ENCODE data around the gene TMEM139. TPM values are rescaled to one million over a fixed set of nuclear protein-coding genes. Genes with fewer than 3 reads are reported as not detected.

TMEM139 gene
- total RNA-seq: 1 to 10 TPM; 1.3 to 1.6 TPM

DNA sequence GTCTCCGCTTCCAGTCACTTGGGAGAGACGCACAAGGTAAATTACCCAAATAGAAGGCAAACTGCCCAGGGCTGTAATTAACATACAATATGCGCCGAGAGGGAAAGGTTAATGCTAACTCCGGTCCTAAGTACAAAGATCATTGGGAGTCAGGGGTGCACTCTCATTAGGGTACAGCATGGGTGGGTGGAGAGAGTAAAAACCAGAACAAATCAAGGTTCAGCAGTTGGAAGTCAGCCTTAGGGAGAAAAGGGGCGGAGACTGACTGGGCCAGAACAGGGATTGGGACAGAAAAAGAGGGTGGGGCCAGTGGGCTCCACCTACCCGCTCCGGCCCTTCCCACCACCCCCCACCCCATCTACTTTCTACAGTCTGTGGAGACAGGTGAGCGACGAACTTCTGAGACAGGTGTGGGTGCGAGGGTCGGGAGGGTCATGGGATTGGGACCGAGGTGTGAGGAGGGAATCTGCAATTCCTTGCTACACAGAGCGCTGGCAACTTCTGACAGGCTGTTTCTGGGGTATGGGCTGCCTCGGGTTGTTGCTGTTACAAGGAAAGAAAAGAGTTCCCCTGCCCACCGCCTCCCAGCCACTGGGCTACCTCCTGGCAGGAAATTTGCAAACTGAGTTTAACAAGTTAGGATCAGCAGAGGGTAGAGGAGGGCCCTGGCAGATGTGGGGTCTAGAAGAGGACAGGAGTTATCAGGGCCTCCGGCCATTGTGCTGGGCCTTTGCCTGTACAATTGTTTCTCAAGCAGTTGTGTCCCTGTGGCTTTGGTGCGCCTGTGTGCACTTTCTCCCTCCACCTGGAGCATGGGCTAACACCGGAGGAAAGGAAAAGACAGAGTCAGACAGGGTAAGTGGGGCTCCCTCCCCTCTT, at the start of gene TMEM139:
Gene TMEM139, plus strand, starts transcription at position 368 of the 879 bp plus-strand sequence. CDS start 1,000 bp downstream, outside the sequence.
- DNase-seq (ENCODE audit: low spot score in 2 of 2) (no peak), ATAC-seq (no peak)
- Mint-ChIP-seq H3K27ac (peak within 1 kb of the TSS; percentile 18 to 37), H3K36me3 (peaks cover 23 to 32% of the 10 kb centered on the region in 2 donors), H3K9me3 (peaks cover 5 to 10% of the 10 kb centered on the region in 2 donors)

DNA sequence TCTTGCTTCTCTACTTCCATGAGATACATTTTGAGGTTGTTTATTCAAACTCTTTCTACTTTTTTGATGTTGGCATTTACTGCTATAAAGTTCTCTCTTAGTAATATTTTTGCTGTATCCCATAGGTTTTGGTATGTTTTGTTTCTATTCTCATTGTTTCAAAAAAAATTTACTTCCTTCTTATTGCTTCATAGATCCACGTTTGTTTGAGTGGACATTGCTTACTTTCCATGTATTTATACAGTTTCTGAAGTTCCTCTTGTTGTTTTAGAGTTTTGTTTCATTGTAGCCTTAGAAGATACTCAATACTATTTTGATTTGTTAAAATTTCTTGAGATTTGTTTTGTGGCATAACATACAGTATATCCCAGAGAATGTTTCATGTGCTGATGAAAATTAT, 49.2 kb upstream of the TMEM139 start:
- ATAC-seq (no peak), DNase-seq (ENCODE audit: low spot score in 2 of 2) (no peak)
- Mint-ChIP-seq H3K9me3 (peaks cover 22 to 23% of the 10 kb centered on the region in 2 donors), H3K36me3 (peaks cover 16 to 22% of the 10 kb centered on the region in 2 donors), H3K27ac (no peak overlapping the region)

DNA sequence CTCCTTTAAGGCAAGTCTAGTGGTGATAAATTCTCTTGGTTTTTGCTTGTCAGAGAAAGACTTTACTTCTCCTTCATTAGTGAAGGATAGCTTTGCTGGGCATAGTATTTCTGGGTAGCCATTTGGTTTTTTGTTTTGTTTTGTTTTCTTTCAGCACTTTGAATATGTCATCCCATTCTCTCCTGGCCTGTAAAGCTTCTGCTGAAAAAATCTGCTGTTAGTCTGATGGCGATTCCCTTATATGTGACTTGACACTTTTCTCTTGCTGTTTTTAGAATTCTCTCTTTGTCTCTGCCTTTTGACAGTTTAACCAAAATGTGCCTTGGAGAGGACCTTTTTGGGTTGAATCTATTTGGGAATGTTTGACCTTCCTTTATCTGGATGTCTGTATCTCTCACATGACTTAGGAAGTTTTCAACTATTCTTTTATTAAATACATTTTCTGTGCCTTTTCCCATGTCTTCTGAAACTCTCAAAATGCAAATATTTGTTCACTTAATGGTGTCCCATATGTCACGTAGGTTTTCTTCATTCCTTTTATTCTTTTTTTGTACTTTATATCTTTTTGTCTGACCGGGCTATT, 48.3 kb upstream of the TMEM139 start:
- no peak overlapping the region for H3K27ac Mint-ChIP-seq
- no peak for ATAC-seq

GRCh38 chr7:143237366-143237765, 47.4 kb upstream of the TMEM139 start:
- DNase-seq (ENCODE audit: low spot score in 2 of 2): no peak
- no peak for ATAC-seq
- H3K27ac Mint-ChIP-seq: no peak overlapping the region
- H3K9me3 Mint-ChIP-seq: peaks cover 22 to 23% of the 10 kb centered on the region in 2 donors
- peaks cover 16 to 22% of the 10 kb centered on the region in 2 donors for H3K36me3 Mint-ChIP-seq

More for the DNA sequence above, 48.3 kb upstream of the TMEM139 start:
- DNase-seq (ENCODE audit: low spot score in 2 of 2): no peak
- Mint-ChIP-seq H3K9me3 (peaks cover 22 to 23% of the 10 kb centered on the region in 2 donors), H3K36me3 (peaks cover 16 to 22% of the 10 kb centered on the region in 2 donors)

DNA sequence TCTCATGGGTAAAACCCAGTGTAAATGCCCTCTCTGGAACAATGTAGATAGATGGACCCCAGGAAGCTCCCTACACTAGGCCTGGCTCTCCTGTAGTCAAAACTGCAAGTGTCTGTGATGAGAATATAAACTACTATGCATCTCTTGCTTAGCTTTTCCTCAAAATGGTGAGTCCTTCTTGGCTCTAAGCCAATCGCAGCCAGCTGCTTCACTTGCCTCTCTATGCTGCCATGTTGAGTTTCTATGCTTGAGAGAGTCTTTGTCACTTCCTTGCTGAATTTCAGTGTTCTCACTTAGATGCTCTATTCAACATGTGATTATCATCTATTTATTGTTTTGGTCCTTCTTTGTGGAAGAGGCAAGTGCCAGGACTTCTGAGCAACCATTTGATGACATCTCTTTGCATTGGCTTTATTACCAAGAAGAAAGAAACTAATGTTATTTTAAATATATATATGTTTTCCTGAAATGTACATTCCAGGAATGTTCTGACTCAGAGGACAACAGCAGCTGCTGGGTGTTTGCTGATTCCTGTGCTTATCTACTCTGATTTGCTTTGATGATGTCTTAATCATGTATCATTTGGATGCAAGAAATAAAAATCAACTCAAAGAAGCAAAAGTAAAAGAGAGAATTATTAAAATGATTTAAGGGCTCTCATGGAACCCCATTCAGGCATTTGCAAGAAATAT, 46.3 kb upstream of the TMEM139 start:
- no peak for ATAC-seq
- DNase-seq (ENCODE audit: low spot score in 2 of 2): no peak
- H3K27ac Mint-ChIP-seq: no peak overlapping the region

DNA sequence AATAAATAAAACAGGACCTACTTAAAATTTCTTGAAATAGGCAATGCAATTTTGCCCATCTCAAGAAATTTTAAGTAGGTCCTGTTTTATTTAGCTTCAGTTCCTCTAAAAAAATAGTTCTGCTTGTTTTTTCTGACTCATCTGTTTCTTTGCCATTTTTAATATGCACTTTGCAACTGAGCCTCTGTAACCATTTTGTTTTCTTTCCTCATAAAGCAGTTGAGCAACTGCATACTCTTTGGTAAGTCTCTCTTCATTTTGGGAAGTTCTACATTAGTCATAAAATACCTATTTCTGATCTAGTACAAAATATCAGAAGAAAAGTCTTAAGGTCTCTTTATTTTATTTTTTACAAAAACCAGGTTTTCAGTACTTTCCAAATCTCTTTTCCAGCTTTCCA, 44.9 kb upstream of the TMEM139 start:
- ATAC-seq: no peak
- Mint-ChIP-seq H3K9me3 (peaks cover 22 to 23% of the 10 kb centered on the region in 2 donors), H3K27ac (no peak overlapping the region), H3K36me3 (peaks cover 16 to 22% of the 10 kb centered on the region in 2 donors)
- no peak for DNase-seq (ENCODE audit: low spot score in 2 of 2)

More for the DNA sequence above, 46.3 kb upstream of the TMEM139 start:
- Mint-ChIP-seq H3K9me3 (peaks cover 22 to 23% of the 10 kb centered on the region in 2 donors), H3K36me3 (peaks cover 16 to 22% of the 10 kb centered on the region in 2 donors)

- DNase-seq (ENCODE audit: low spot score in 2 of 2): peak in 1 of 2 donors; percentile 61
- Mint-ChIP-seq H3K36me3 (peaks cover 18 to 19% of the 10 kb centered on the region in 2 donors), H3K27ac (no peak overlapping the region), H3K9me3 (peaks cover 19 to 21% of the 10 kb centered on the region in 2 donors)
- peak; percentile 77 to 82 for ATAC-seq
Measured at GRCh38 chr7:143240291-143241168, 44.2 kb upstream of the TMEM139 start.

DNA sequence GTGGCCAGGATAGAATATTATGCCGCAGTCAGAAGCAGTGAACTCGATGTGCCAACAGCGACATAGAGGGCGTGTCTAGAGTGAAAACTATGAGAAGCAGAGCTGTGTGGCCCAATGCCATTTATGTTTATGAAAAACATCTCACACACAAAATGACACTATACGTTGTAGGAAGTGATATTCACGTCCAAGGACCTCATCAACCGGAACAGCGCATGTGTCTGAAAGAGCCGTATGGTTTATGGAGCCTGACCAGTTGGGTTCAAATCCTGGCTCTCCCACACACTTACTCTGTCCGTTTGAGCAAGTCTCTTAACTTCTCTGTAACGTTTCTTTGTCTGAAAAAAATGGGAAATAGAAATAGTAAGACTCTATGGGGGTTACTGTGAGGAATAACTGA, 42.5 kb upstream of the TMEM139 start:
- no peak for ATAC-seq
- H3K27ac Mint-ChIP-seq: peak overlapping the region in 1 of 2 donors; percentile 62
- H3K9me3 Mint-ChIP-seq: peaks cover 2 to 9% of the 10 kb centered on the region in 2 donors

DNA sequence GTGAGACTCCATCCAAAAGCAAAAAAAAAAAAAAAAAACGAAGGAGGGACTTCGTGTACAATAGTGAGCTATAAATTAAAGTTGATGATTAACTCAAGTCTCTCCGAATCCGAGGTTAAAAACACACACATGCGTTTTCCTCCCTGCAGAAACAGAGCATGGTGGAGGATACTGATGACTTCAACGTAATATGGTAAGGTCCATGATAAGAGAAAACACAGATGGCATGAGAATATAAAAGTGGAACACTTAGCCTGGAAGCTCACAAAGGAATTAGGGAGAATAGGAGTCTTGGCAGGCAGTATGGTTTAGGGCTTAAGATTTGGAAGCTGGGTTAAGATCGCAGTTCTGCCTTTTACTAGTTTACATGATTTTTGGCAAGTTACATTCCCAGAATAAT, 41.6 kb upstream of the TMEM139 start:
- ATAC-seq (no peak), DNase-seq (ENCODE audit: low spot score in 2 of 2) (no peak)
- Mint-ChIP-seq H3K36me3 (peaks cover 0 to 19% of the 10 kb centered on the region in 2 donors), H3K27ac (no peak overlapping the region), H3K9me3 (peaks cover 0 to 8% of the 10 kb centered on the region in 2 donors)

More for the DNA sequence above, 42.5 kb upstream of the TMEM139 start:
- H3K36me3 Mint-ChIP-seq: peaks cover 1 to 21% of the 10 kb centered on the region in 2 donors
- DNase-seq (ENCODE audit: low spot score in 2 of 2): no peak

DNA sequence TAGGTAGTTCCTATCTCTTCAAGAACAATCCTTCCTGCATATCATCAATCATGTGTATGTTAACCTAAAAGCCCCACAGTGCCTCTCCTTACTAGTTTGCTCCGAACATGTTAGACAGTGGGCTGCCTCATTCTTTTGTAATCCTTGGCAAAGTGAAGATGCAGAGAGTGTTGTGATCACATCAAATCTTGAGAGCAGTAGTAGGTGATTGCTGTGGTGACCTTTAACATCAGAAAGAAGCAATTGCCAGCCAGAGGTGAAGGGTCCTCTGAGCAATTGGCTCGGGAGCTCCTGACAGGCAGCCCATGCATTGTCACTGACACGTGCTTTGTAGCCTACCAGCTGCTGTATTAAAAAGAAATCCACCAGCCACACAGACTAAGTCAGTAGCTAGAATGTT, 41.1 kb upstream of the TMEM139 start:
- ATAC-seq (no peak), DNase-seq (ENCODE audit: low spot score in 2 of 2) (no peak)
- Mint-ChIP-seq H3K9me3 (peaks cover 0 to 8% of the 10 kb centered on the region in 2 donors), H3K36me3 (peaks cover 0 to 19% of the 10 kb centered on the region in 2 donors), H3K27ac (peak overlapping the region in 1 of 2 donors; percentile 19)

GRCh38 chr7:143244321-143244720, 40.4 kb upstream of the TMEM139 start:
- ATAC-seq (no peak), DNase-seq (ENCODE audit: low spot score in 2 of 2) (no peak)
- peaks cover 0 to 8% of the 10 kb centered on the region in 2 donors for H3K9me3 Mint-ChIP-seq
- no peak overlapping the region for H3K27ac Mint-ChIP-seq
- H3K36me3 Mint-ChIP-seq: peaks cover 7 to 25% of the 10 kb centered on the region in 2 donors

GRCh38 chr7:143245123-143245522, 39.6 kb upstream of the TMEM139 start:
- Mint-ChIP-seq H3K36me3 (peaks cover 7 to 33% of the 10 kb centered on the region in 2 donors), H3K9me3 (peaks cover 0 to 15% of the 10 kb centered on the region in 2 donors), H3K27ac (peak overlapping the region; percentile 35 to 93)
- peak in 1 of 2 donors; percentile 25 for DNase-seq (ENCODE audit: low spot score in 2 of 2)
- ATAC-seq: peak; percentile 69 to 78

- DNase-seq (ENCODE audit: low spot score in 2 of 2): no peak
- peaks cover 9 to 43% of the 10 kb centered on the region in 2 donors for H3K36me3 Mint-ChIP-seq
- no peak overlapping the region for H3K27ac Mint-ChIP-seq
- ATAC-seq: no peak
- H3K9me3 Mint-ChIP-seq: peaks cover under 1 to 18% of the 10 kb centered on the region in 2 donors
Measured at GRCh38 chr7:143247372-143247771, 37.4 kb upstream of the TMEM139 start.

GRCh38 chr7:143248761-143249354, 35.9 kb upstream of the TMEM139 start:
- Mint-ChIP-seq H3K9me3 (peaks cover 4 to 28% of the 10 kb centered on the region in 2 donors), H3K27ac (no peak overlapping the region), H3K36me3 (peaks cover 20 to 58% of the 10 kb centered on the region in 2 donors)
- no peak for ATAC-seq
- DNase-seq (ENCODE audit: low spot score in 2 of 2): no peak

DNA sequence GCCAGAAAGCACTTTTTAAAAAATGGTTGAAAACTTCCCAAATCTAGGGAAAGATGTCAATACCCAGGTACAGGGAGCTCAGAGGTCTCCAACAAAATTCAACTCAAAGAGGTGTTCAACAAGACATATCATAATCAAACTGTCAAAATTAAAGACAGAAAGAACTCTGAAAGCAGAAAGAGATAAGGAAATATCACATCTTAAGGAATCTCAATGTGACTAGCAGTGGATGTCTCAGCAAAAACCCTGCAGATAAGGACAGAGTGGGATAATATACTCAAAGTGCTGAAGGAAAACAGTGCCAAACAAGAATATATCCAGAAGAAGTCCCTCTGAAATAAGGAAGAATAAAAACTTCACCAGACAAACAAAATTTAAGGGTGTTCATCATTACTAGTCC, 34.6 kb upstream of the TMEM139 start:
- ATAC-seq (no peak), DNase-seq (ENCODE audit: low spot score in 2 of 2) (no peak)
- peaks cover 4 to 34% of the 10 kb centered on the region in 2 donors for H3K9me3 Mint-ChIP-seq
- peaks cover 25 to 65% of the 10 kb centered on the region in 2 donors for H3K36me3 Mint-ChIP-seq
- H3K27ac Mint-ChIP-seq: no peak overlapping the region
